ENCODE results near the gene ZBTB7A. TPM values are rescaled to one million over a fixed set of nuclear protein-coding genes. Genes with fewer than 3 reads are reported as not detected.

The ZBTB7A gene
- total RNA-seq, 1 experiment from 2014 or later: 25.9 TPM

GRCh38 chr19:4029247-4029614, 37.5 kb downstream of the ZBTB7A start:
- POLR2A ChIA-PET (ENCODE audit: low non-redundant PET): interaction anchor here (0.6 kb wide), 2 partner anchors 28 to 329 kb away, joined by 3 to 5 read pairs; no protein-coding TSS in a partner anchor
- CTCF ChIA-PET: no interaction called here
- H3K36me3 ChIP-seq (ENCODE audit: insufficient read depth, low read length, poor library complexity, severe bottlenecking): peaks cover 22% of the 10 kb centered on the region

GRCh38 chr19:4028334-4029246, 38.1 kb downstream of the ZBTB7A start:
- POLR2A ChIA-PET (ENCODE audit: low non-redundant PET): interaction anchor here (0.7 kb wide), 1 partner anchor 1915 kb away, joined by 5 read pairs; no protein-coding TSS in a partner anchor
- no peak for TF ChIP-seq EZH2 (IDR thresholded peaks at IDR 0.05; ENCODE audit: borderline replicate concordance, low read depth, low read length, poor library complexity, severe bottlenecking)
- TF ChIP-seq, protein P1, sequence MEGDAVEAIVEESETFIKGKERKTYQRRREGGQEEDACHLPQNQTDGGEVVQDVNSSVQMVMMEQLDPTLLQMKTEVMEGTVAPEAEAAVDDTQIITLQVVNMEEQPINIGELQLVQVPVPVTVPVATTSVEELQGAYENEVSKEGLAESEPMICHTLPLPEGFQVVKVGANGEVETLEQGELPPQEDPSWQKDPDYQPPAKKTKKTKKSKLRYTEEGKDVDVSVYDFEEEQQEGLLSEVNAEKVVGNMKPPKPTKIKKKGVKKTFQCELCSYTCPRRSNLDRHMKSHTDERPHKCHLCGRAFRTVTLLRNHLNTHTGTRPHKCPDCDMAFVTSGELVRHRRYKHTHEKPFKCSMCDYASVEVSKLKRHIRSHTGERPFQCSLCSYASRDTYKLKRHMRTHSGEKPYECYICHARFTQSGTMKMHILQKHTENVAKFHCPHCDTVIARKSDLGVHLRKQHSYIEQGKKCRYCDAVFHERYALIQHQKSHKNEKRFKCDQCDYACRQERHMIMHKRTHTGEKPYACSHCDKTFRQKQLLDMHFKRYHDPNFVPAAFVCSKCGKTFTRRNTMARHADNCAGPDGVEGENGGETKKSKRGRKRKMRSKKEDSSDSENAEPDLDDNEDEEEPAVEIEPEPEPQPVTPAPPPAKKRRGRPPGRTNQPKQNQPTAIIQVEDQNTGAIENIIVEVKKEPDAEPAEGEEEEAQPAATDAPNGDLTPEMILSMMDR (conservative IDR thresholded peaks at IDR 0.05; ENCODE audit: low read depth, low read length): no peak
- Histone ChIP-seq H3K9me3 (ENCODE audit: low read depth, low read length, poor library complexity, severe bottlenecking) (no peaks in the 10 kb centered on the region), H3K36me3 (ENCODE audit: insufficient read depth, low read length, poor library complexity, severe bottlenecking) (peaks cover 23% of the 10 kb centered on the region), H3K27ac (ENCODE audit: low read depth, low read length, poor library complexity, severe bottlenecking) (no peak overlapping the region), H3K4me3 (ENCODE audit: low read depth, low read length, poor library complexity, severe bottlenecking) (no peak overlapping the region), H3K4me1 (ENCODE audit: insufficient read depth, low read length, poor library complexity, severe bottlenecking) (peaks cover 13% of the 10 kb centered on the region), H3K27me3 (replicated peaks; ENCODE audit: insufficient read depth, low read depth, low read length, poor library complexity) (no peaks in the 10 kb centered on the region)
- CTCF ChIA-PET: interaction anchor here (0.5 kb wide), 1 partner anchor 79 kb away, joined by 3 read pairs; no protein-coding TSS in a partner anchor
- intact Hi-C loops (cut with micrococcal nuclease; ENCODE audit: unreplicated experiment): no loop called here
- no TSS peak for BruUV-seq (replicated peaks)
- DNase-seq (ENCODE audit: low spot score): no peak

More at GRCh38 chr19:4029247-4029614, 37.5 kb downstream of the ZBTB7A start:
- H3K4me3 ChIP-seq (ENCODE audit: low read depth, low read length, poor library complexity, severe bottlenecking): no peak overlapping the region
- BruUV-seq (replicated peaks): no TSS peak
- no peak for TF ChIP-seq EZH2 (IDR thresholded peaks at IDR 0.05; ENCODE audit: borderline replicate concordance, low read depth, low read length, poor library complexity, severe bottlenecking)
- TF ChIP-seq, protein P1 (conservative IDR thresholded peaks at IDR 0.05; ENCODE audit: low read depth, low read length): no peak
- DNase-seq (ENCODE audit: low spot score): no peak
- H3K9me3 ChIP-seq (ENCODE audit: low read depth, low read length, poor library complexity, severe bottlenecking): no peaks in the 10 kb centered on the region
- peaks cover 13% of the 10 kb centered on the region for H3K4me1 ChIP-seq (ENCODE audit: insufficient read depth, low read length, poor library complexity, severe bottlenecking)
- no peak overlapping the region for H3K27ac ChIP-seq (ENCODE audit: low read depth, low read length, poor library complexity, severe bottlenecking)
- intact Hi-C loops (cut with micrococcal nuclease; ENCODE audit: unreplicated experiment): no loop called here
- no peaks in the 10 kb centered on the region for H3K27me3 ChIP-seq (replicated peaks; ENCODE audit: insufficient read depth, low read depth, low read length, poor library complexity)

GRCh38 chr19:4027146-4027545, 39.6 kb downstream of the ZBTB7A start:
- DNase-seq (ENCODE audit: low spot score): no peak
- Histone ChIP-seq H3K27me3 (replicated peaks; ENCODE audit: insufficient read depth, low read depth, low read length, poor library complexity) (no peaks in the 10 kb centered on the region), H3K4me1 (ENCODE audit: insufficient read depth, low read length, poor library complexity, severe bottlenecking) (peaks cover 7% of the 10 kb centered on the region), H3K4me3 (ENCODE audit: low read depth, low read length, poor library complexity, severe bottlenecking) (no peak overlapping the region), H3K36me3 (ENCODE audit: insufficient read depth, low read length, poor library complexity, severe bottlenecking) (peaks cover 19% of the 10 kb centered on the region), H3K9me3 (ENCODE audit: low read depth, low read length, poor library complexity, severe bottlenecking) (no peaks in the 10 kb centered on the region), H3K27ac (ENCODE audit: low read depth, low read length, poor library complexity, severe bottlenecking) (no peak overlapping the region)
- intact Hi-C loops (cut with micrococcal nuclease; ENCODE audit: unreplicated experiment): no loop called here
- no peak for TF ChIP-seq EZH2 (IDR thresholded peaks at IDR 0.05; ENCODE audit: borderline replicate concordance, low read depth, low read length, poor library complexity, severe bottlenecking)
- TF ChIP-seq, protein P1 (conservative IDR thresholded peaks at IDR 0.05; ENCODE audit: low read depth, low read length): no peak
- CTCF ChIA-PET: no interaction called here
- POLR2A ChIA-PET (ENCODE audit: low non-redundant PET): no interaction called here
- no TSS peak for BruUV-seq (replicated peaks)

All from A673 (cell line).